ENCODE data around the gene COPS3. TPM values are rescaled to one million over a fixed set of nuclear protein-coding genes. Genes with fewer than 3 reads are reported as not detected.
A peak's percentile ranks its signal among the peaks of the same experiment; 100 is the strongest.

Gene COPS3
- total and polyA plus RNA-seq, 10 donors, result 29.9 to 58.9 (median 44.5) TPM

DNA sequence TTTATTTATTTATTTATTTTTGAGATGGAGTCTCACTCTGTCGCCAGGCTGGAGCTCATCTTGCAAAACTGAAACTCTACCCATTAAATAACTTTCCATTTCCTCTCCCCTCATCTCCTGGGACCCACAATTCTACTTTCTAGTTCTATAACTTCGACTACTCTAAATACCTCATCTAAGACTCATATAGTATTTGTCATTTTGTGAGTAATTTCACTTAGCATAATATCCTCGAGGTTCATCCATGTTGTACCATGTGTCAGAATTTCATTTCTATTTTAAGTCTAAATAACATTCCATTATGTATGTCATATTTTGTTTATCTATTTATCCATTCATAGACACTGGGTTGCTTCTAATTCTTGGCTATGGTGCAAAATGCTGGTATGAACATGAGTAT, 17.1 kb upstream of the COPS3 start:
- Histone ChIP-seq H3K9me3 (no peaks in the 10 kb centered on the region), H3K27ac (no peak overlapping the region), H3K36me3 (no peaks in the 10 kb centered on the region), H3K27me3 (replicated peaks in 1 of 7) (peaks cover 0 to 9% (median 0%) of the 10 kb centered on the region in 7 donors), H3K4me3 (no peak overlapping the region), H3K4me1 (peaks cover 4 to 23% (median 17%) of the 10 kb centered on the region in 6 donors)
- no peak for DNase-seq
- intact Hi-C loops (cut with DNase I; ENCODE audit: low total_unique reads), result no loop called here
- 31 to 57% (median 46%) methylated on average over 3 of the region's 3 CpGs for WGBS, 5 donors
- TF ChIP-seq POLR2AphosphoS5 (IDR thresholded peaks at IDR 0.05) (no peak), POLR2A (IDR thresholded peaks at IDR 0.05) (no peak)
- TF ChIP-seq, protein P1, sequence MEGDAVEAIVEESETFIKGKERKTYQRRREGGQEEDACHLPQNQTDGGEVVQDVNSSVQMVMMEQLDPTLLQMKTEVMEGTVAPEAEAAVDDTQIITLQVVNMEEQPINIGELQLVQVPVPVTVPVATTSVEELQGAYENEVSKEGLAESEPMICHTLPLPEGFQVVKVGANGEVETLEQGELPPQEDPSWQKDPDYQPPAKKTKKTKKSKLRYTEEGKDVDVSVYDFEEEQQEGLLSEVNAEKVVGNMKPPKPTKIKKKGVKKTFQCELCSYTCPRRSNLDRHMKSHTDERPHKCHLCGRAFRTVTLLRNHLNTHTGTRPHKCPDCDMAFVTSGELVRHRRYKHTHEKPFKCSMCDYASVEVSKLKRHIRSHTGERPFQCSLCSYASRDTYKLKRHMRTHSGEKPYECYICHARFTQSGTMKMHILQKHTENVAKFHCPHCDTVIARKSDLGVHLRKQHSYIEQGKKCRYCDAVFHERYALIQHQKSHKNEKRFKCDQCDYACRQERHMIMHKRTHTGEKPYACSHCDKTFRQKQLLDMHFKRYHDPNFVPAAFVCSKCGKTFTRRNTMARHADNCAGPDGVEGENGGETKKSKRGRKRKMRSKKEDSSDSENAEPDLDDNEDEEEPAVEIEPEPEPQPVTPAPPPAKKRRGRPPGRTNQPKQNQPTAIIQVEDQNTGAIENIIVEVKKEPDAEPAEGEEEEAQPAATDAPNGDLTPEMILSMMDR (IDR thresholded peaks at IDR 0.05 in 8 of 11, conservative IDR thresholded peaks at IDR 0.05 in 3 of 11), result no peak

DNA sequence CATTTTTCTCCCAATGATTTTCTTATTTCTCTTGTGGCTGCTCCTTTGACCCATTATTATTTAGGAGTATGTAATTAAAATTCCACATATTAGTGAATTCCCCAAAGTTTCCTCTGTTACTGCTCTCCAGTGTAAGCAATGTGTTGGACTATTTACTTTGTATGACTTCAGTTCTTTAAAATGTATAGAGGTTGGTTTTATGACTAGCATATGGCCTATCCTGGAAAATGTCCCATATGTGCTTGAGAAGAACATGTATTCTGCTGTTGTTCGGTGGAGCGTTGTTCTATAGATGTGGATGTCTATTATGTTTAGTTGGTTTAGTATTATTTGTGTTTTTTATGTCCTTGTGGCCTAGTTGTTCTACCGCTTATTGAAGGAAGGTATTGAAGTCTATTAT, 16.2 kb upstream of the COPS3 start:
- H3K27me3 ChIP-seq (replicated peaks in 1 of 7), result peaks cover 0 to 9% (median 0%) of the 10 kb centered on the region in 7 donors
- H3K27ac ChIP-seq, result no peak overlapping the region
- WGBS, 5 donors, result 93 to 98% (median 96%) methylated on average over 3 of the region's 3 CpGs
- H3K36me3 ChIP-seq, result no peaks in the 10 kb centered on the region
- intact Hi-C loops (cut with DNase I; ENCODE audit: low total_unique reads), result no loop called here
- no peak overlapping the region for H3K4me3 ChIP-seq
- no peak for DNase-seq
- H3K4me1 ChIP-seq, result peaks cover 4 to 14% (median 11%) of the 10 kb centered on the region in 6 donors
- H3K9me3 ChIP-seq, result no peaks in the 10 kb centered on the region
- TF ChIP-seq, protein P1 (IDR thresholded peaks at IDR 0.05 in 8 of 11, conservative IDR thresholded peaks at IDR 0.05 in 3 of 11), result no peak
- TF ChIP-seq POLR2AphosphoS5 (IDR thresholded peaks at IDR 0.05) (no peak), POLR2A (IDR thresholded peaks at IDR 0.05) (no peak)

DNA sequence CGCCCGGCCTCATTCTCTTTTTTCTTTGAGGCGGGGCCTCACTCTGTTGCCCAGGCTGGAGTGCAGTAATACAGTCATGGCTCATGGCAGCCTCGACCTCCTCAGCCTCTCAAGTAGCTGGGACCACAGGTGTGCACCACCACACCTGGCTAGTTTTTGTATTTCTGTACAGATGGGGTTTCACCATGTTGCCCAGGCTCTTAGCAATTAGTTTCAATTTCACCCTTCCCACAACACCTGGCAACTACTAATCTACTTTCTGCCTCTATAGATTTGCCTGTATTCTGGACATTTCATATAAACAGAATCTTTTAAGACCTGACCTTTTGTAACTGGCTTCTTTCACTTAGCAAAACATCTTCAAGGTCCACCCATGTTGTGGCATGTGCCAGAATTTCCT, 14.1 kb upstream of the COPS3 start:
- no peak overlapping the region for H3K4me3 ChIP-seq
- WGBS, 5 donors, result 82 to 94% (median 91%) methylated on average over 4 of the region's 4 CpGs
- H3K36me3 ChIP-seq, result no peaks in the 10 kb centered on the region
- TF ChIP-seq, protein P1 (IDR thresholded peaks at IDR 0.05 in 8 of 11, conservative IDR thresholded peaks at IDR 0.05 in 3 of 11), result no peak
- TF ChIP-seq POLR2A (IDR thresholded peaks at IDR 0.05), result no peak
- no peak for TF ChIP-seq POLR2AphosphoS5 (IDR thresholded peaks at IDR 0.05)
- H3K9me3 ChIP-seq, result no peaks in the 10 kb centered on the region
- intact Hi-C loops (cut with DNase I; ENCODE audit: low total_unique reads), result no loop called here
- H3K27me3 ChIP-seq (replicated peaks in 1 of 7), result no peaks in the 10 kb centered on the region
- no peak for DNase-seq
- peak overlapping the region in 1 of 8 donors; percentile 25 for H3K27ac ChIP-seq
- H3K4me1 ChIP-seq, result peaks cover 0 to under 1% (median 0%) of the 10 kb centered on the region in 6 donors

DNA sequence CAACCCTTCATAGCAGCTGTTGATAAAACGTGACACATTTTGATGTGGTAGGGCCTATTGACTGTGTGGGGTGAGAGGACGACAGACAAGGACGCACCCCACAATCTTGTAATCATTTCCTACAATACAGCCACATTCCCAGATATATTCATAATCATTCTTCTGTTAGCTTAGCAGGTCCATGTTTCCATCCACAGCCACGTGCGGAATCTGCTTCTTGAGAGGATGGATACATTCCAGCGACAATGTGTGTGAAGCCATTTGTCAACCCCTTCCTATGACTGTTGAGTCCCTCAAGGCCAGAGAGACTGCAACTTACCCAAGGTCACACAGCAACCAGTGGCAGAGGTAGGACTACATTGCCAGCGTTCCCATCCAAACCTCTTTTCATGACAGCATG, 8.7 kb upstream of the COPS3 start:
- intact Hi-C loops (cut with DNase I; ENCODE audit: low total_unique reads), result no loop called here
- DNase-seq, result no peak
- no peaks in the 10 kb centered on the region for H3K36me3 ChIP-seq

More for the DNA sequence above, 8.7 kb upstream of the COPS3 start:
- no peaks in the 10 kb centered on the region for H3K9me3 ChIP-seq
- no peaks in the 10 kb centered on the region for H3K27me3 ChIP-seq (replicated peaks in 1 of 7)
- no peaks in the 10 kb centered on the region for H3K4me1 ChIP-seq
- 71 to 82% (median 79%) methylated on average over 7 of the region's 7 CpGs for WGBS, 5 donors
- no peak overlapping the region for H3K27ac ChIP-seq
- no peak overlapping the region for H3K4me3 ChIP-seq
- TF ChIP-seq, protein P1 (IDR thresholded peaks at IDR 0.05 in 8 of 11, conservative IDR thresholded peaks at IDR 0.05 in 3 of 11), result no peak
- TF ChIP-seq POLR2A (IDR thresholded peaks at IDR 0.05) (no peak), POLR2AphosphoS5 (IDR thresholded peaks at IDR 0.05) (no peak)
